Uterus (tissue), 2 donors: ENCODE measurements around the gene EFNB3.

ENCODE experiments used
- POLR2A ChIP-seq, 2 donors: fragments of 450-650 bp; IDR thresholded peaks; one replicate each; pipeline ENCODE4 v1.6.1; 2016; ENCODE audit warnings: antibody characterized with exemption in 2 of 2, mild to moderate bottlenecking in 1 of 2, moderate library complexity in 1 of 2
- TF ChIP-seq, protein P1 (sequence below), 4 experiments: fragments of 200-600 bp in 2 of 4; fragments of 450-650 bp in 2 of 4; sonication (generic) in 2 of 4; IDR thresholded peaks; one replicate each; pipeline ENCODE4 v1.5.1; 2016 to 2019; ENCODE audit warnings: antibody characterized with exemption in 4 of 4, mild to moderate bottlenecking in 2 of 4, moderate library complexity in 1 of 4

DNA sequence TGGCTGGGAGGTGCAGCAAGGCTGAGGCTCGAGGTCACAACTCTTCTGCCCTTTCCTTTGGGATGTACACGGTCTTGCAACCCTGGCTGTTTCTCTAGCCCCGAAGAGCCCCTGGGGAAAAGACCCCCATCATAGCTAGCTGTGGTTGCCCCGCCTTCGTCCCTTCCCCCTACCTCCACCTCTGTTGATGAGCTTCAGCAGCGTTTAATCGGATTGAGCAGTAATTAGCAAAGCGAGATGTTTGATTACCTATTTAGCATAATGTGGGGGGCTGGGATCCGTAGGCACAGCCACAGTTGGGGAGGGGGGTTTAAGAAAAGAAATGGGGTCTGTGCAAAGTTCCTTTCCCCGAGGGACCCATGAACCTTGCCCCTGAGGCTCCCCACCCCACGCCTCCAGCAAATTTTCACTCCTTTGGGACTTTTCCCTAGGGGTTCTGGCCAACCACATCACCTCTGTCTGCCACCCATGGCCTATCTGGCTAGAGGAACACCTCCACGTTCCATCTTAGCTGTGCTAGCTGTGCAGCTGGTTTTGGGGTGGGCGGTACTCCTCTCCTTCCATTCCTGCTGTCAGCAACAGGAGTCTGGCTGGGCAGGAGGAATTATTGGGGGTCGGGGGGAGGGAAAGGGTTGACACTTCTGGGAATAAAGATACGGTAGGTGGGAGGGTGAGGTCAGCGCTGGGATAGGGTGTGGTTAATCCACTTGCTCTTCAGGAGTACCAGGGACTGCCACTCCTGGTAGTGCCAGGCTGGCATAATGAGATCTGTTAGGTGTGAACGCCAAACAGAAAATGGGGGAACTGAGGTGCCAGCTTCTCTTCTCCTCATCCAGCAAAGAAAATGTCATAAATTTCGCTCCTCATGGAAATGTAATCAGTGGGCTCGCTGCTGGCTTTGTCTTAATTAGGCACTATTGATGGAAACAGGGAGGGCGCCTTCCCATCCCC lies 11.2 kb downstream of the EFNB3 start:
- TF ChIP-seq, protein P1, sequence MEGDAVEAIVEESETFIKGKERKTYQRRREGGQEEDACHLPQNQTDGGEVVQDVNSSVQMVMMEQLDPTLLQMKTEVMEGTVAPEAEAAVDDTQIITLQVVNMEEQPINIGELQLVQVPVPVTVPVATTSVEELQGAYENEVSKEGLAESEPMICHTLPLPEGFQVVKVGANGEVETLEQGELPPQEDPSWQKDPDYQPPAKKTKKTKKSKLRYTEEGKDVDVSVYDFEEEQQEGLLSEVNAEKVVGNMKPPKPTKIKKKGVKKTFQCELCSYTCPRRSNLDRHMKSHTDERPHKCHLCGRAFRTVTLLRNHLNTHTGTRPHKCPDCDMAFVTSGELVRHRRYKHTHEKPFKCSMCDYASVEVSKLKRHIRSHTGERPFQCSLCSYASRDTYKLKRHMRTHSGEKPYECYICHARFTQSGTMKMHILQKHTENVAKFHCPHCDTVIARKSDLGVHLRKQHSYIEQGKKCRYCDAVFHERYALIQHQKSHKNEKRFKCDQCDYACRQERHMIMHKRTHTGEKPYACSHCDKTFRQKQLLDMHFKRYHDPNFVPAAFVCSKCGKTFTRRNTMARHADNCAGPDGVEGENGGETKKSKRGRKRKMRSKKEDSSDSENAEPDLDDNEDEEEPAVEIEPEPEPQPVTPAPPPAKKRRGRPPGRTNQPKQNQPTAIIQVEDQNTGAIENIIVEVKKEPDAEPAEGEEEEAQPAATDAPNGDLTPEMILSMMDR (IDR thresholded peaks at IDR 0.05), result no peak
- TF ChIP-seq POLR2A (IDR thresholded peaks at IDR 0.05), result no peak
